ENCODE results near the gene PRICKLE3. TPM values are rescaled to one million over a fixed set of nuclear protein-coding genes. Genes with fewer than 3 reads are reported as not detected.

The PRICKLE3 gene
- polyA plus RNA-seq, 4 donors, result 4.2 to 6.5 (median 4.9) TPM

- DNase-seq (ENCODE audit: low read depth in 4 of 4, low spot score in 2 of 4), result no peak
These were observed 23.5 kb upstream of the PRICKLE3 start for GRCh38 chrX:49209434-49210251.

- DNase-seq (ENCODE audit: low read depth in 4 of 4, low spot score in 2 of 4), result no peak
These were observed 22.2 kb upstream of the PRICKLE3 start for GRCh38 chrX:49208399-49208798.

- no peak for DNase-seq (ENCODE audit: low read depth in 4 of 4, low spot score in 2 of 4)
These were observed 20.4 kb upstream of the PRICKLE3 start for GRCh38 chrX:49206543-49206942.

GRCh38 chrX:49205443-49205842, 19.3 kb upstream of the PRICKLE3 start:
- no peak for DNase-seq (ENCODE audit: low read depth in 4 of 4, low spot score in 2 of 4)

GRCh38 chrX:49204709-49205108, 18.5 kb upstream of the PRICKLE3 start:
- DNase-seq (ENCODE audit: low read depth in 4 of 4, low spot score in 2 of 4), result no peak

GRCh38 chrX:49204017-49204416, 17.8 kb upstream of the PRICKLE3 start:
- DNase-seq (ENCODE audit: low read depth in 4 of 4, low spot score in 2 of 4), result no peak

GRCh38 chrX:49203536-49203935, 17.4 kb upstream of the PRICKLE3 start:
- DNase-seq (ENCODE audit: low read depth in 4 of 4, low spot score in 2 of 4), result no peak

- DNase-seq (ENCODE audit: low read depth in 4 of 4, low spot score in 2 of 4), result no peak
These were observed 15.8 kb upstream of the PRICKLE3 start for GRCh38 chrX:49202022-49202421.

- DNase-seq (ENCODE audit: low read depth in 4 of 4, low spot score in 2 of 4), result peak in 1 of 4 donors; percentile 59
These were observed 14.0 kb upstream of the PRICKLE3 start, which contains the start of gene SYP for GRCh38 chrX:49199906-49200771. TSS of gene SYP (minus strand) at chrX:49200193. CDS start at chrX:49200186, 7 bp downstream.

- no peak for DNase-seq (ENCODE audit: low read depth in 4 of 4, low spot score in 2 of 4)
These were observed 13.1 kb upstream of the PRICKLE3 start for GRCh38 chrX:49199315-49199595.

GRCh38 chrX:49198540-49199314, 12.6 kb upstream of the PRICKLE3 start:
- no peak for DNase-seq (ENCODE audit: low read depth in 4 of 4, low spot score in 2 of 4)

GRCh38 chrX:49197543-49198087, 11.4 kb upstream of the PRICKLE3 start:
- DNase-seq (ENCODE audit: low read depth in 4 of 4, low spot score in 2 of 4), result no peak

- no peak for DNase-seq (ENCODE audit: low read depth in 4 of 4, low spot score in 2 of 4)
These were observed 7.4 kb upstream of the PRICKLE3 start for GRCh38 chrX:49193542-49193964.

- no peak for DNase-seq (ENCODE audit: low read depth in 4 of 4, low spot score in 2 of 4)
These were observed 6.7 kb upstream of the PRICKLE3 start for GRCh38 chrX:49192722-49193328.

GRCh38 chrX:49191574-49192011, 5.4 kb upstream of the PRICKLE3 start:
- no peak for DNase-seq (ENCODE audit: low read depth in 4 of 4, low spot score in 2 of 4)

GRCh38 chrX:49190821-49191573, 4.8 kb upstream of the PRICKLE3 start:
- peak; percentile 80 to 92 (median 90) for DNase-seq (ENCODE audit: low read depth in 4 of 4, low spot score in 2 of 4)

- no peak for DNase-seq (ENCODE audit: low read depth in 4 of 4, low spot score in 2 of 4)
These were observed 3.4 kb upstream of the PRICKLE3 start for GRCh38 chrX:49189606-49190005.

- no peak for DNase-seq (ENCODE audit: low read depth in 4 of 4, low spot score in 2 of 4)
These were observed 2.4 kb upstream of the PRICKLE3 start for GRCh38 chrX:49188468-49189076.

GRCh38 chrX:49187526-49187925, 1.4 kb upstream of the PRICKLE3 start:
- DNase-seq (ENCODE audit: low read depth in 4 of 4, low spot score in 2 of 4), result no peak
